ENCODE data around the gene FAM222B.
A peak's percentile ranks its signal among the peaks of the same experiment; 100 is the strongest.
"Not testable (repeated sequence)": the region's sequence is repeated elsewhere in the genome, so short reads cannot be mapped to it uniquely, and the experiment has no call there.

FAM222B gene

DNA sequence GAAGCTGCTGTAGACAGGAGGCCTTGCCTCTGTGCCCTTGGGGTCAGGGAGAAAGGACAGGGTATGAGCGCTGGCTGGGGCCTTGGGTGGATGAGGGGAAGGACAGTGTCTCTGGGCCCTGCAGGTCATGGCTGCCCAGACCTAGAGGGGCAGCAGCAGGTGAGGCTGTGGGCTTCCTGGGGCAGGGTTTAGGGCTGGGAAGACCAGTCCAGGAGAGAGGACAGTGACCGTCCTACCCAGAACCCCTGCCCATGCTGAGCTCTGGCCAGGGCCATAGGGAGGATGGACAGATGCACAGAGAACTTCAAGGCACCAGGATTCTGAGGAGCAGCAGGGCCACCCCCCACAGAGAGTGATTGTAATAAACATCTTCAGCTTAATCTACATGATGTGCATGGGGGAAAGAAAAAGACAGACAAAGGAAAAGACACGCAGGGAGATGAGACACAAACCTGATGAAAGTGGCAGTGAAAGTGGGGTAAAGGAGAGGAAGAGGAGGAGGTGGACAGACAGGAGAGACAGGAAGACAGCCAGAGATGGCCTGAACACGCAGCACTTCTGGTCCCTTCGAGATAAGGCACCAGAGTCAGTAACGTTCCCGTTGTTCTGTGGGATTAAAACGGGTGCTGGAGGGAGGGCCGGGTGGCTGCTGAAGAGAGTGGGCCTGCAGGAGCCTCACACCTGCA lies 37.4 kb upstream of the FAM222B start:
- ChIA-PET CTCF (interaction anchor here (0.6 to 1.6 kb wide), 3 partner anchors 15 to 153 kb away, joined by 4 to 10 read pairs (median 6); no protein-coding TSS in a partner anchor), POLR2A (ENCODE audit: low non-redundant PET) (interaction anchor here (0.5 kb wide), 1 partner anchor 128 kb away, joined by 6 read pairs; no protein-coding TSS in a partner anchor)
- H3K27ac ChIP-seq: peak overlapping the region; percentile 54
- TF ChIP-seq, protein P1, sequence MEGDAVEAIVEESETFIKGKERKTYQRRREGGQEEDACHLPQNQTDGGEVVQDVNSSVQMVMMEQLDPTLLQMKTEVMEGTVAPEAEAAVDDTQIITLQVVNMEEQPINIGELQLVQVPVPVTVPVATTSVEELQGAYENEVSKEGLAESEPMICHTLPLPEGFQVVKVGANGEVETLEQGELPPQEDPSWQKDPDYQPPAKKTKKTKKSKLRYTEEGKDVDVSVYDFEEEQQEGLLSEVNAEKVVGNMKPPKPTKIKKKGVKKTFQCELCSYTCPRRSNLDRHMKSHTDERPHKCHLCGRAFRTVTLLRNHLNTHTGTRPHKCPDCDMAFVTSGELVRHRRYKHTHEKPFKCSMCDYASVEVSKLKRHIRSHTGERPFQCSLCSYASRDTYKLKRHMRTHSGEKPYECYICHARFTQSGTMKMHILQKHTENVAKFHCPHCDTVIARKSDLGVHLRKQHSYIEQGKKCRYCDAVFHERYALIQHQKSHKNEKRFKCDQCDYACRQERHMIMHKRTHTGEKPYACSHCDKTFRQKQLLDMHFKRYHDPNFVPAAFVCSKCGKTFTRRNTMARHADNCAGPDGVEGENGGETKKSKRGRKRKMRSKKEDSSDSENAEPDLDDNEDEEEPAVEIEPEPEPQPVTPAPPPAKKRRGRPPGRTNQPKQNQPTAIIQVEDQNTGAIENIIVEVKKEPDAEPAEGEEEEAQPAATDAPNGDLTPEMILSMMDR (conservative IDR thresholded peaks at IDR 0.05; ENCODE audit: low read depth): no peak
- DNase-seq (ENCODE audit: low spot score): no peak

DNA sequence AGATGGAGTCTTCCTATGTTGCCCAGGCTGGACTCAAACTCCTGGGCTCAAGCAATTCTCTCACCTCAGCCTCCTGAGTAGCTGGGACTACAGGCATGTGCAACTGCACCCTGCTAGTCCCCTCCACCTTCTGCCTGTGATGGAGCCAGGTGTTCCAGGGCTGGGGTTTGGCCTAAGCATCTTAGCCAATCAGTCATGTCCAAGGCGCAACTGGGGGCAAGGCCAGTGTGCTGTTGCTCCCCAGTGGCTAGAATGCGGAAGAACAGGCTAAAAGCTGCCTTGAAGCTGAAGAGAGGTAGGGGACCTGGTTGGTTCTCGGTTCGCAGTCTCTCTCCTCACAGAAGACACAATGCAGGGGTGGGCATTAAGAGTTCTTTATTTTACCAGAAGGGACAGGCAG lies 36.4 kb upstream of the FAM222B start:
- peak overlapping the region; percentile 54 for H3K27ac ChIP-seq
- ChIA-PET POLR2A (ENCODE audit: low non-redundant PET) (interaction anchor here (0.6 to 0.7 kb wide), 2 partner anchors 133 to 234 kb away, joined by 3 to 4 read pairs; partner anchors contain the start of gene BLTP2), CTCF (interaction anchor here (0.5 to 1.6 kb wide), 6 partner anchors 13 to 152 kb away, joined by 3 to 10 read pairs (median 4); no protein-coding TSS in a partner anchor)
- TF ChIP-seq, protein P1 (conservative IDR thresholded peaks at IDR 0.05; ENCODE audit: low read depth): no peak; the same call in 1 of the 2 replicates
- peak; percentile 75 for DNase-seq (ENCODE audit: low spot score)

DNA sequence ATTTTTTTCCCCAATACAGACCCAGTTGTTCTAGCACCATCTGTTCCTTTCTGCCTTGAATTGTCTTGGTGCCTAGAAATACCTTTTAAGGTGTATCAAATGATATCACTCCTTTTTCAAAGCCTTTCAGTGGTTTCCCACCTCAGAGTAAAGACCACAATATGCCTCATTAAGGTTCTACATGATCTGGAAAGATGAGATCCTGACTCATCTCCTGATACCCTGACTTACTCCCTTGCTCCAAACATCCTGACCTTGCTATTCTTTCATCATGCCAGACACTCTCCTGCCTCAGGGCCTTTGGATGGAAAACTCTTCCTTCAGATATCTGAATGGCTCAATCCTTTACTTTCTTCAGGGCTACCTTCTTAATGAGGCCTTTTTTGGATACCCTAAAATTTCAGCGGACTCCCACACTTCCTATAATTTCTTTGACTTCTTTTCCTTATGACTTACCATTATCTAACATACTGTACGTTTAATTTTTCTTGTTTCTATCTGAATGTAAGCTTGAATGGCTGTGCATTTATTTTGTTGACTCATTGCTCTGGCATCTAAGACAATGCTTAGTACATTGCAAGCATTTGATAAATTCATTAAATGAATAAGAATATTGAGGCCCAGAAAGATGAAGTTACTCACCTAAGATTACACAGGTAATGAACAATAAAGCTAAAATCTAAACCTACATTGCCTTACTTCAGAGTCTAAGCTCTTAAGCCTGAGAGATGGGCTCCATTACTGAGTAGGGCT lies 35.7 kb upstream of the FAM222B start:
- H3K27ac ChIP-seq: peak overlapping the region; percentile 41; the same call in 1 of the 2 replicates
- TF ChIP-seq, protein P1 (conservative IDR thresholded peaks at IDR 0.05; ENCODE audit: low read depth): no peak
- ChIA-PET POLR2A (ENCODE audit: low non-redundant PET) (no interaction called here), CTCF (interaction anchor here (0.5 to 1.6 kb wide), 4 partner anchors 13 to 114 kb away, joined by 3 to 10 read pairs (median 4); no protein-coding TSS in a partner anchor)
- no peak for DNase-seq (ENCODE audit: low spot score)

DNA sequence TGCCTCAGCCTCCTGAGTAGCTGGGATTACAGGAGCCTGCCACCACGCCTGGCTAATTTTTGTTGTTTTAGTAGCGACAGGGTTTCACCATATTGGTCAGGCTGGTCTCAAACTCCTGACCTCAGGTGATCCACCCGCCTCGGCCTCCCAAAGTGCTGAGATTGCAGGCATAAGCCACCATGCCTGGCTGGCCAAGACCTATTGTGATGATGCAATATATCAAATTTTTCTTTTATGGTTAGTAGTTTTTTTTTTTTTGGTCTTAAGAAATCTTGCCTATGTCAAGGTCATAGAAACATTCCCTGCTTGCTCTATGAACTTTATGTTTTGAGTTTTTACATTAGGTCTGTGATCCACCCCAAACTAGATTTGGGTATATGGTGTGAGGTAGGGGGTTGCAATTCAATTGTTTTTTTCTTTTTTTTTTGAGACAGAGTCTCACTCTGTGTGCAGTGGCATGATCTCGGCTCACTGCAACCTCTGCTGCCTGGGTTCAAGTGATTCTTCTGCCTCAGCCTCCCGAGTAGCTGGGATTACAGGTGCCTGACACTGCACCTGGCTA lies 34.6 kb upstream of the FAM222B start:
- CTCF ChIA-PET; POLR2A ChIA-PET (ENCODE audit: low non-redundant PET): not testable (repeated sequence)

DNA sequence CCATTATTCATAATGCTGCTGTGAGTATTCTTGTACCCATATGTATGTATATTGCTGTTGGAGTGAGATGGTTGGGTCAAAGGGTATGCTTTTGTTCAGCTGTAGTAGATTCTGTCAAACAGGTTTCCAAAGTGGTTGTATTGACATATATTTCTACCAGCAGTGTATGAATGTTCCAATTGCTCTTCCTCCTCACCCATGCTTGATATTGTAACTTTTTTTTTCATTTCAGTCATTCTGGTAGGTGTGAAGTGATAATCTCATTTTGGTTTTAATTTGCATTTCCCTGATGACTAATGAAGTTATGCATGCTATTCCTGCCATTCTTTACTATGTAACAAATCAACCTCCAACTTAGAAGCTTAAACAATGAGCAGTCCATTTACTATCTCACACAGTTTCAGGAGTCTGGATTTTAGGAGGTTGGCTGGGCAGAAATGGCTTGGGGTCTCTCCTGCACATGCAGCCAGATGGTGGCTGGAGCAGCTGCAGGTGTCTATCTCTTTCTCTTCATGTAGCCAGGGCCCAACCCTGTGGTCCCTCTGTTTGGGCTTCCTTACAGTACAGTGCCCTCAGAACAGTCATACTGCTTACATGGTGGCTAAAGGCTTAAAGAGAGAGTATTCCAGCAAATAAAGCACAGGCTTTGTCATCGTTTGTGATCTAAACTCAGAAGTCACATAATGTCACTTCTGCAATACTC lies 33.4 kb upstream of the FAM222B start:
- no peak for DNase-seq (ENCODE audit: low spot score)
- ChIA-PET CTCF (no interaction called here), POLR2A (ENCODE audit: low non-redundant PET) (no interaction called here)
- no peak overlapping the region for H3K27ac ChIP-seq
- TF ChIP-seq, protein P1 (conservative IDR thresholded peaks at IDR 0.05; ENCODE audit: low read depth): no peak

More for the DNA sequence above, 34.6 kb upstream of the FAM222B start:
- not testable (repeated sequence) for DNase-seq (ENCODE audit: low spot score)
- H3K27ac ChIP-seq: peak overlapping the region; percentile 41

DNA sequence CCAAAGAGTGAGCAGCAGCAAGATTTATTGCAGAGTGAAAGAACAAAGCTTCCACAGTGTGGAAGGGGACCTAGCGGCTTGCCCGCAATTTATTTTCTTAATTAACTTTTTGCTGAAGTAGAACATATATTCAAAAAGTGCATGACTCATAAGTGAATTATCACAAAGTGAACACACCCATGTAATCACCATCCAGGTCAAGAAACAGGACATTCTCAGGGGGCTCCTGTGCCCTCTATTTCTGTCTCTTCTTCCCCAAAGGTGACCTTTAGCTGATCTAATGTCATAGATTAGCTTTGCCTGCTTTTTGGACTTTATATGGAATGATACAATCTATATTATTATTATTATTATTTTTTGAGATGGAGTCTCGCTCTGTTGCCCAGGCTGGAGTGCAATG lies 32.2 kb upstream of the FAM222B start:
- no peak for DNase-seq (ENCODE audit: low spot score)
- POLR2A ChIA-PET (ENCODE audit: low non-redundant PET): no interaction called here
- TF ChIP-seq, protein P1 (conservative IDR thresholded peaks at IDR 0.05; ENCODE audit: low read depth): no peak
- CTCF ChIA-PET: interaction anchor here (0.6 kb wide), 2 partner anchors 23 to 115 kb away, joined by 3 read pairs; no protein-coding TSS in a partner anchor
- H3K27ac ChIP-seq: no peak overlapping the region
